NOMO-1 treated with DMSO at 0.1 percent for 48 hours (cell line): ENCODE results near the gene SOX30.
"Not testable (repeated sequence)": the region's sequence is repeated elsewhere in the genome, so short reads cannot be mapped to it uniquely, and the experiment has no call there.

Experiments used
- DNase-seq: peaks from one replicate; lab custom pipeline; 2025; ENCODE audit not compliant: unreplicated experiment; lab: John Stamatoyannopoulos, UW

Gene SOX30

GRCh38 chr5:157652377-157652692 is at the start of gene SOX30:
Gene SOX30 (minus strand): TSS chr5:157652438. CDS start chr5:157652078, 360 bp downstream.
- DNase-seq = no peak

GRCh38 chr5:157698674-157699073 is 46.4 kb upstream of the SOX30 start:
- DNase-seq = not testable (repeated sequence)

GRCh38 chr5:157696154-157696553 is 43.9 kb upstream of the SOX30 start:
- not testable (repeated sequence) for DNase-seq

GRCh38 chr5:157693816-157694215 is 41.6 kb upstream of the SOX30 start:
- not testable (repeated sequence) for DNase-seq

- DNase-seq = no peak
Observed at GRCh38 chr5:157690690-157691433, 38.6 kb upstream of the SOX30 start.

GRCh38 chr5:157689942-157690689 is 37.9 kb upstream of the SOX30 start:
- DNase-seq = no peak

- no peak for DNase-seq
Observed at GRCh38 chr5:157687198-157687554, 34.9 kb upstream of the SOX30 start.

- DNase-seq = not testable (repeated sequence)
Observed at GRCh38 chr5:157686276-157687197, 34.3 kb upstream of the SOX30 start.

GRCh38 chr5:157682257-157682656 is 30.0 kb upstream of the SOX30 start:
- DNase-seq = no peak

- DNase-seq = no peak
Observed at GRCh38 chr5:157681048-157681447, 28.8 kb upstream of the SOX30 start.

GRCh38 chr5:157680239-157680638 is 28.0 kb upstream of the SOX30 start:
- DNase-seq = no peak

- no peak for DNase-seq
Observed at GRCh38 chr5:157679801-157680200, 27.6 kb upstream of the SOX30 start.

GRCh38 chr5:157677931-157678330 is 25.7 kb upstream of the SOX30 start:
- DNase-seq = no peak

- DNase-seq = not testable (repeated sequence)
Observed at GRCh38 chr5:157674351-157674750, 22.1 kb upstream of the SOX30 start.

GRCh38 chr5:157672976-157673375 is 20.7 kb upstream of the SOX30 start:
- DNase-seq = no peak

GRCh38 chr5:157671592-157672330 is 19.5 kb upstream of the SOX30 start:
- no peak for DNase-seq

GRCh38 chr5:157670662-157671591 is 18.7 kb upstream of the SOX30 start, which contains the start of gene C5orf52:
Gene C5orf52 (plus strand): TSS chr5:157671533. CDS start chr5:157671615, 82 bp downstream.
- DNase-seq = peak; percentile 53

GRCh38 chr5:157669701-157670097 is 17.5 kb upstream of the SOX30 start:
- no peak for DNase-seq

GRCh38 chr5:157668356-157668755 is 16.1 kb upstream of the SOX30 start:
- DNase-seq = no peak
